IPS DF 6.9 (cell line): Measurements from ENCODE around the gene BNIP3.

Experiments
- DNase-seq: peaks from one replicate; pipeline ENCODE4 v3.0.0-alpha.2; 2013; ENCODE audit warnings: low read depth, low spot score
- H3K27ac ChIP-seq: one replicate; pipeline ENCODE4 v1.5.1; 2013; ENCODE audit warnings: low read length, control low read depth
- H3K27me3 ChIP-seq: 2 replicates; pipeline ENCODE4 v1.6.1; 2013; ENCODE audit warnings: mild to moderate bottlenecking, low read length; ENCODE audit not compliant: control insufficient read depth, insufficient read depth
- H3K36me3 ChIP-seq: 2 replicates; pipeline ENCODE4 v1.6.1; 2013; ENCODE audit warnings: low read length; ENCODE audit not compliant: control insufficient read depth, insufficient read depth
- H3K4me1 ChIP-seq: 2 replicates; pipeline ENCODE4 v1.6.1; 2013; ENCODE audit warnings: low read length; ENCODE audit not compliant: control insufficient read depth, insufficient read depth
- H3K4me3 ChIP-seq: 2 replicates; pipeline ENCODE4 v1.5.1; 2013; ENCODE audit warnings: mild to moderate bottlenecking, low read length
- H3K9me3 ChIP-seq: 2 replicates; pipeline ENCODE4 v1.6.1; 2013; ENCODE audit warnings: low read length, inconsistent platforms; ENCODE audit not compliant: control insufficient read depth, insufficient read depth
- WGBS: extraction: QIAGEN DNeasy Blood & Tissue Kit; methylation state at CpG from one replicate; pipeline ENCODE4 v1.1.7; 2013; ENCODE audit warnings: mixed read lengths, missing lambda C conversion rate; ENCODE audit not compliant: insufficient read length, insufficient coverage; 5-methylcytosine and 5-hydroxymethylcytosine counted together

The BNIP3 gene

GRCh38 chr10:131968949-131969348 is 12.8 kb downstream of the BNIP3 start:
- no peak for DNase-seq
- Histone ChIP-seq H3K9me3 (no peaks in the 10 kb centered on the region), H3K27ac (no peak overlapping the region), H3K27me3 (no peaks in the 10 kb centered on the region), H3K4me3 (no peak overlapping the region), H3K4me1 (no peaks in the 10 kb centered on the region), H3K36me3 (peaks cover 16% of the 10 kb centered on the region)
- no CpG with 5 or more reads among the region's 13 CpGs for WGBS

- Histone ChIP-seq H3K4me1 (peaks cover 1% of the 10 kb centered on the region; the same call in 1 of the 2 replicates), H3K4me3 (no peak overlapping the region), H3K27me3 (no peaks in the 10 kb centered on the region), H3K9me3 (no peaks in the 10 kb centered on the region), H3K36me3 (peaks cover 13% of the 10 kb centered on the region), H3K27ac (no peak overlapping the region)
- no CpG with 5 or more reads among the region's 9 CpGs for WGBS
- no peak for DNase-seq
Observed at GRCh38 chr10:131964298-131964697, 17.4 kb downstream of the BNIP3 start.

- no peak overlapping the region for H3K4me3 ChIP-seq
- H3K27me3 ChIP-seq: no peaks in the 10 kb centered on the region
- no peak overlapping the region for H3K27ac ChIP-seq
- whole genome bisulfite sequencing: no CpG with 5 or more reads among the region's 9 CpGs
- H3K4me1 ChIP-seq: peaks cover 1% of the 10 kb centered on the region; the same call in 1 of the 2 replicates
- H3K9me3 ChIP-seq: no peaks in the 10 kb centered on the region
- peaks cover 11% of the 10 kb centered on the region for H3K36me3 ChIP-seq
- DNase-seq: no peak
Observed at GRCh38 chr10:131963811-131964210, 17.9 kb downstream of the BNIP3 start.

GRCh38 chr10:131963350-131963749 is 18.4 kb downstream of the BNIP3 start:
- Histone ChIP-seq H3K4me3 (no peak overlapping the region), H3K4me1 (peaks cover 1% of the 10 kb centered on the region; the same call in 1 of the 2 replicates), H3K36me3 (peaks cover 12% of the 10 kb centered on the region), H3K27ac (no peak overlapping the region), H3K27me3 (no peaks in the 10 kb centered on the region), H3K9me3 (no peaks in the 10 kb centered on the region)
- no CpG with 5 or more reads among the region's 20 CpGs for WGBS
- no peak for DNase-seq

- peaks cover 17% of the 10 kb centered on the region for H3K36me3 ChIP-seq
- H3K9me3 ChIP-seq: no peaks in the 10 kb centered on the region
- peaks cover 1% of the 10 kb centered on the region; the same call in 1 of the 2 replicates for H3K4me1 ChIP-seq
- H3K4me3 ChIP-seq: no peak overlapping the region
- H3K27me3 ChIP-seq: no peaks in the 10 kb centered on the region
- no CpG with 5 or more reads among the region's 32 CpGs for WGBS
- no peak overlapping the region for H3K27ac ChIP-seq
- no peak for DNase-seq
Observed at GRCh38 chr10:131961777-131962662, 19.7 kb downstream of the BNIP3 start.

- no CpG with 5 or more reads among the region's 26 CpGs for WGBS
- Histone ChIP-seq H3K36me3 (peaks cover 23% of the 10 kb centered on the region), H3K4me3 (no peak overlapping the region), H3K9me3 (peaks cover 1% of the 10 kb centered on the region; the same call in 1 of the 2 replicates), H3K27me3 (no peaks in the 10 kb centered on the region), H3K4me1 (peaks cover 1% of the 10 kb centered on the region; the same call in 1 of the 2 replicates), H3K27ac (no peak overlapping the region)
- no peak for DNase-seq
Observed at GRCh38 chr10:131961047-131961776, 20.5 kb downstream of the BNIP3 start.

- H3K27me3 ChIP-seq: no peaks in the 10 kb centered on the region
- WGBS: no CpG with 5 or more reads among the region's 18 CpGs
- DNase-seq: no peak
- peaks cover 28% of the 10 kb centered on the region for H3K36me3 ChIP-seq
- H3K4me1 ChIP-seq: peaks cover 1% of the 10 kb centered on the region; the same call in 1 of the 2 replicates
- no peak overlapping the region for H3K4me3 ChIP-seq
- H3K27ac ChIP-seq: no peak overlapping the region
- H3K9me3 ChIP-seq: peaks cover 1% of the 10 kb centered on the region; the same call in 1 of the 2 replicates
Observed at GRCh38 chr10:131960631-131961046, 21.1 kb downstream of the BNIP3 start.

GRCh38 chr10:131959841-131960240 is 21.9 kb downstream of the BNIP3 start:
- Histone ChIP-seq H3K9me3 (peaks cover 1% of the 10 kb centered on the region; the same call in 1 of the 2 replicates), H3K36me3 (peaks cover 32% of the 10 kb centered on the region), H3K27ac (no peak overlapping the region), H3K27me3 (no peaks in the 10 kb centered on the region), H3K4me1 (peaks cover 1% of the 10 kb centered on the region; the same call in 1 of the 2 replicates), H3K4me3 (no peak overlapping the region)
- no CpG with 5 or more reads among the region's 19 CpGs for WGBS
- DNase-seq: no peak

GRCh38 chr10:131955591-131956340 is 26.0 kb downstream of the BNIP3 start:
- H3K9me3 ChIP-seq: peaks cover 1% of the 10 kb centered on the region; the same call in 1 of the 2 replicates
- no peak overlapping the region for H3K27ac ChIP-seq
- no peak for DNase-seq
- WGBS: no CpG with 5 or more reads among the region's 38 CpGs
- no peaks in the 10 kb centered on the region for H3K27me3 ChIP-seq
- no peak overlapping the region for H3K4me3 ChIP-seq
- peaks cover 1% of the 10 kb centered on the region; the same call in 1 of the 2 replicates for H3K4me1 ChIP-seq
- H3K36me3 ChIP-seq: peaks cover 35% of the 10 kb centered on the region
